HL-60/S4 (cell line): Measurements from ENCODE around the gene MRPL55.

ENCODE experiments used
- in situ Hi-C: fragments of 300-500 bp; cut with MboI; formaldehyde crosslinking; loops from 2 replicates; pipeline ENCODE4 v1.14.3; 2022; ENCODE audit warnings: low sequenced_read_pairs

The MRPL55 gene

DNA sequence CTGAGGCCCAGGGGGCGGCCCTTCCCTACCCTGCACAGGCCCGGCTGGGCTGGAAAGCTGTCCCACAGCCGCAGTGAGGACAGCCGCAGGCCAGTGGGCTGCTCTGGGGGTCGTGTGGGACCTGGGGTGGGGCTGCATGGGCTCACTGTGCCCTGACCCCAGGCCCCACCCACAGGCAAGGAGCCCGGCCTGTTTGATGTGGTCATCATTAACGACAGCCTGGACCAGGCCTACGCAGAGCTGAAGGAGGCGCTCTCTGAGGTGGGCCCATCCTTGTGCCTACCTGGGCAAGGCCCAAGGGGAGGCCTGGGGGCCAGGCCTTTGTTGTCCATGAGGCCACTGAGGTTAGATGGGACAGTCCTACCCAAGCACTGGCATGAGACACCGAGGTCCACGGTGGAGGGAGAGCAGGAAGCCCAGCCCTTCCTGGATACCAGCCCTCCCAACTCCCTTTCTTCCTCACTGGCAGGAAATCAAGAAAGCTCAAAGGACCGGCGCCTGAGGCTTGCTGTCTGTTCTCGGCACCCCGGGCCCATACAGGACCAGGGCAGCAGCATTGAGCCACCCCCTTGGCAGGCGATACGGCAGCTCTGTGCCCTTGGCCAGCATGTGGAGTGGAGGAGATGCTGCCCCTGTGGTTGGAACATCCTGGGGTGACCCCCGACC lies 39.2 kb upstream of the MRPL55 start:
- in situ Hi-C loops, result no loop called here

- in situ Hi-C loops, result no loop called here
These were observed 38.7 kb upstream of the MRPL55 start for GRCh38 chr1:228147768-228148167.

DNA sequence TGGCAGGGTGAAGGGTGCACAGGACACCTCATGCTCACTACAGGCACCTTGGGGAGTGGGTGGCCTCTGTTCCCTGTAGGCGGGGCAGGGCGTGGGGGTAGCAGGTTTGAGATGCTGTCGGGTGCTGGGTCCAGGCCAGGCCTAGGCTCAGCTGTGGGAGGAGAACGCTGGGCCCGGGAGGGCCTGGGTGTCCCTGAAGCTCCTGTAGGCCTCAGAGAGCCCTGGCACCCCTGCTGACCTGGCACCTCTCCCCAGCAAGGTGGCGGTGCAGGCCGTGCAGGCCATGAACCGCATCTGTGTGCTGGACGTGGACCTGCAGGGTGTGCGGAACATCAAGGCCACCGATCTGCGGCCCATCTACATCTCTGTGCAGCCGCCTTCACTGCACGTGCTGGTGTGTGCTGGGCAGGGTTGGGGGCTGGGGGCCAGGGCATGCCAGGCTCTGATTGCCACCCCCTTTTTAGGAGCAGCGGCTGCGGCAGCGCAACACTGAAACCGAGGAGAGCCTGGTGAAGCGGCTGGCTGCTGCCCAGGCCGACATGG lies 38.1 kb upstream of the MRPL55 start:
- in situ Hi-C loops, result no loop called here

GRCh38 chr1:228146417-228147150 lies 37.5 kb upstream of the MRPL55 start:
- in situ Hi-C loops, result no loop called here

GRCh38 chr1:228145463-228146416 lies 36.6 kb upstream of the MRPL55 start:
- in situ Hi-C loops, result no loop called here

GRCh38 chr1:228144993-228145343 lies 35.9 kb upstream of the MRPL55 start:
- in situ Hi-C loops, result no loop called here

DNA sequence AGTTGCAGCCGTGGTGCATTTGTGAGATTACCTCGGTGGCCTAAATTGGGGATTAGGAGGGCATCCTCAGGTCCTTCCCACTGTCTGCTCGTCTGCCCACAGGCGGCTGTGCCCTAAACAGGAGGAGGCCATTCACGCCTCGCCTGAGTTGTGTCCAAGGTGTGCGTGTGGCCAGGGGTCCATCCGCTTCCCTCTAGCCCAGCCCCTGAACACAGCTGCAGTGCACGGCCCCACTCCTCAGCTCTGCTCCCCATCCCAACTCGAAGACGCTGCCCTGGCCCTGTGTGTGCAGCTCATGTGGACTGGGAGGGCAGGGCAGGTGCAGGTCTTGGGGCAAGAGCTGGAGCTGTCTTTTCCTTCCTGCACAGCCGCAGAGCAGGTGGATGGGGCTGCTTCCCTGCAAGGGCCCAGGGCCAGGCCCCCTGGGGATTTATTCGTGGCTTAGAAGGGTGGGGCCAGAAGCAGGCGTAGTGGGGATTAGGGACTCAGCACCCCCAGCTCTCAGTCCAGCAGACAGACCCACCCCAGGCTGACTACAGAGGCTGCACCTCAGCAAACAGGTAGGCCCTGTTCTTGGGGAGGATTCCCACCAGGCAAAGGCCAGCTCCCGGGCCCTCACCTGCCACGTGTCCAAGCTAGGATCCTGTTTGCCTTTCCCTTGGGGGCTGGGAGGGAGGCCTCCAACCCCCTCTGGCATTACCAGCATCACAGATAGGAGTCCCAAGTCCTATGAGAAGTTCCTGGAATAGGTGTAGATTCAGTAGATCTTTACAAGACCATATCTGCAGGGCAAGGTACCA lies 35.3 kb upstream of the MRPL55 start:
- in situ Hi-C loops, result no loop called here

GRCh38 chr1:228143480-228144192 lies 34.5 kb upstream of the MRPL55 start:
- in situ Hi-C loops, result no loop called here

DNA sequence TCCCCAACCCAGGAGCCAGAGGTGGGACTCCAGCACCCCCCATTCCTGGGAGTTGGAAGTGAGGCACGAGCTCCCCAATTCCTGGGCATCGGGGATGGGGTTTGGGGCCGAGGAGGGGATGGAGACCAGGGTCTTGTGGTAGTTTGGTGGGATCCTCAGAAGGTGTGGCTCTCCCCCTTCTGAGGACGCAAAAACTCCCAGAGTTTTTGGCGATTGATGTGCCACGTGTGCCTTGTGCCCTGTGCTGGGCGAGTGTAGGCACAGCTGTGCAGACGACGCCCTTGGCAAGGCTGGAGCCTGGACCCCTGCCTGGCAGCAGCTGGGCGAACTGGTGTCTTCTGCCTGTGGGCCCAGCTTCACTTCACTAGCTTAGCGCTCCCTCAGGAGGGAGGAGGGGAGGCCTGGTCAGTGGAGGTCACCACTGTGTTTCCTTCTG lies 33.6 kb upstream of the MRPL55 start:
- in situ Hi-C loops, result no loop called here

DNA sequence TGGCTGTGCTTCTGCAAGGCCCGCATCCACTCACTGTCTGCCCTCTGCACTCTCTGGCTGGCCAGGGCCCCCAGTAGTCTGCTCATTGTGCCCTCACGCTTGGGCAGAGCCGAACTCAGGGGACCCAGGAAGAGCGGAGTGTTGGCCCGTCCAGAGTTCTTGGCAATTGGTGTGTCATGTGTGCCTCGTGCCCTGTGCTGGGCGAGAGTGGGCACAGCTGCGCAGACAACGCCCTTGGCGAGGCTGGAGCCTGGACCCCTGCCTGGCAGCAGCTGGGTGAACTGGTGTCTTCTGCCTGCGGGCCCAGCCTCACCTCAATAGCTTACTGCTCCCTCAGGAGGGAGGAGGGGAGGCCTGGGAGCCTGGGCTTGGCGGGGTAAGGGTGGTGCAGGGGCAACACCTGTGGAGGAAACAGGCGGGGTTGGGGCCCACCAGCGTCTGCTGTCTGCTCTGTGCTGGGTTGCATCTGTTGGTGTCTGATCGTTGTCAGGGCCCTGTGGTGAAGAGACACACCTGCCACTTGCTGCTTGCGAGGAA lies 33.1 kb upstream of the MRPL55 start:
- in situ Hi-C loops, result no loop called here

DNA sequence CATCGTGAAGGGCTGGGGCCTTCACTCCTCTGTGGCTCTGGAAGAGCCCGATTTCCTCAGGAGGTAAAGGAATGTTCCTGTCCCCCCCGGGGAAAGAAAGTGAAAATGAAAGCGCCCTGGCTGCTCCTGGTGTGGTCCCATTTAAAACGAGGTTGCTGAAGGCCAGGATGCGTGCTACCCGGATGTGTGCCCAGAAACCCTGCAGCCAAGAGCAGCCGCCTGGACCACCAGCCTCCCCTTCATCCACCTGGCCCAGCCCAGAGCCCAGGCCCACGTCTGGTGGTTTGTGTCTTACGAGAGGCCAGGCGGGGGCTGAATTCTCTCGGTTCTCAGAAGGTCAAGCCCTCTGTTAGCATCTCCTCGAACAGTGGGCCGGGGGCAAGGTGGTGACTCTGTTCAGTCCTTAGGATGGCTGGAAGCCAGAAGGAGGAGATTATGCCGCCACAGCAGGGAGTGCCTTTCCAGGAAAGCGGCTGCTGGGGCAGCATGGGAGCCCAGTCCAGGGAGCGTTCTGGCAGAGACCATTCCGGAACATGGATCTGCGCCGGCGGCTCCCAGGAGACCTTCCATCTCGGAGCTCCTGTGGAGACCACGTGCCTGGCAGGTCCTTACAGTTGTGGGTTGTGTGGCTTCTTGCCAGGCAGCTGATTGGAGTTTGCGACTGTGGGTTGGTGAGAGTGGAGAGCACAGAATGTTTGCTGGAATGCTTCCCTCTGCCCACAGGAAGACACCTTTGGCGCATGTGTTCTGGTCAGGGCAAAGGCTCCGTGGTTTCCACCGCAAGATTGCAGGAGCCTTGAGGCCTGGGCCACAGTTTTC lies 32.3 kb upstream of the MRPL55 start:
- in situ Hi-C loops, result no loop called here

DNA sequence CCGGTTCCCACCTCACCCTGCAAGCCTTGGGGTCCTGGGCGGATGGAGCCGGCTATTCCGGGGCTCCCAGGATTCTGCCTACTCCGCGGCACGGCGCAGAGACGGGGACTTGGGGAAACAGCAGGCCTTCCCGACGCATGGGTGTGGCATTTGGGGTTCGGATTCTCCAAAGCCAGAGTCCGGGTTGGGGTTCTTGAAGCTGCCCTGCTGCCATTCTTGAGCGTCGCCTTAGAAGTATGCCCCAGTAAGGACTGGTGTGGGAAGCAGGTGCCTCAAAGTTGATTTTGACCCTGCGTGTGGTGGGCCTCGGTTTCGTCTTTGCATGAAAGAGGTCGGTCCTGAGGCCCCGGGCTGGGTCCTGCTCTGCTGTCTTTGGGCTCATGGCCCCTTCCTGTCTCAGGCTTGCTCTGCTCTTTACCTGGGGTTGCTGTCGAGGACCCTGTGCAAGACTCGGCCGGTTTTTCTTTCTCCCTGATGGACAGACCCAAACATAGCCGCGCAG lies 31.7 kb upstream of the MRPL55 start:
- in situ Hi-C loops, result no loop called here

GRCh38 chr1:228139931-228140723 lies 31.0 kb upstream of the MRPL55 start, which contains the start of gene GUK1:
Gene GUK1, plus strand, starts transcription at chr1:228140279. Its CDS starts 24 bp downstream, at chr1:228140303.
- in situ Hi-C loops, result no loop called here

DNA sequence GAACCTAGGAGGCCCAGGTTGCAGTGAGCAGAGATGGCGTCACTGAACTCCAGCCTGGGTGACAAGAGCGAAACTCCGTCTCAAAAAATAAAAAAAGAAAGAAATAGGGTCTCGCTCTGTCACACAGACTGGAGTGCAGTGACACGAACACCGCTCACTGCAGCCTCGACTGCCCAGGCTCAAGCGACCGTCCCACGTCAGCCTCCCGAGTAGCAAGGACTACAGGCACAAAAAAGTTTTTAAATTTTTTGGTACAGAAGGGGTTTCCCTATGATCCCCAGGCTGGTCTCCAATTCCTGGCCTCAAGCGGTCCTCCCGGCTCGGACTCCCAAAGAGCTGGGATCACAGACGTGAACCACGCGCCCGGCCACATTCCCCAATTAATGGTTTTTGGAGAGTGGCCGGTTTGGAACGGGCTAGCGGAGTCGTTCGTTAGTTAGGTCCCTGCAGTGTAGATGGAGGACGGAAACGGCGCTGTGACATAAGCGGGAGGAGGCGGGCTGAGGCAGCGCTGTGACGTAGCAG lies 30.4 kb upstream of the MRPL55 start:
- in situ Hi-C loops, result no loop called here

- in situ Hi-C loops, result no loop called here
These were observed 27.8 kb upstream of the MRPL55 start for GRCh38 chr1:228136901-228137300.

DNA sequence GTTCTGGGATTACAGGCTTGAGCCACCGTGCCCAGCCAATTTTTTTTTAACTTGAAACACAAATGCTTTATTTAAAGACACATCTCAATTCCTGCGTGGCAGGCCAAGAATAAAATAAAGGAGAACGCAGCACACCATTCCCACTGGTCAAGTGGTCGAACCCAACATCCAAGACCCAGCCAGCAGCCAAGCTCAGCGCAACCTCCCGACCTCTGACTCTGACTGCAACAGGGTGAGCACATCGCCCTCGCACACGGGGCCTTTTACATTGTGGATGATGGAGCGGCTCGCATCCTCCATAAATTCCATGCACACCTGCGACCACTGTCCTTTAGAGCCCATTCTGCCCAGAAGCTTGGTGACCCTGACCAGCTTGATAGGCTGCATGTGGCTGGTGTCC lies 25.5 kb upstream of the MRPL55 start:
- in situ Hi-C loops, result no loop called here

DNA sequence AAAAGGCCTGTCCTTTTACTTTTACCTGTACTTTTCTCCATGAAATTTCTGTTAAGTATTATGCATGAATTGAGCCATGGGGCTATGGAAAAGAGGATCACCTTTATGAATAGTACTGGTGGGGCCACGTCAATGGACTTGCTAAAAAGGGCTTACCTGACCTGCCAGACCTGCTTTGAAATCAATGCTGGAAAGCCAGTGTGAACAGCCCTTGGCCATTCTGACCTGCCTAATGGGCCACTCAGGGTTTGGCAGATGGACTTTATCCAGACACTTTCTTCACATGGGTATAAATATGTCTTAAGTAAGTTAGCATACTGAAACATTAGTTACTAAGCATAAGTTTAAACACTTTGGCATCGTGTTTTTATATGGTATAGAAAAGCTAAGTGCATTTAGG lies 22.7 kb upstream of the MRPL55 start:
- in situ Hi-C loops, result no loop called here
